PFSK-1 (cell line): ENCODE results near the gene OR52E1.

Experiments
- FOXP2 ChIP-seq: optimal IDR thresholded peaks from 2 replicates; pipeline ENCODE3; 2011; ENCODE audit warnings: borderline replicate concordance, control low read depth, inconsistent platforms; ENCODE audit not compliant: insufficient read depth; ENCODE audit errors: extremely low read length, extremely low read depth
- POLR2AphosphoS5 ChIP-seq: IDR thresholded peaks from 2 replicates; pipeline ENCODE4 v1.6.1; 2012; ENCODE audit warnings: low read depth, mild to moderate bottlenecking, control low read depth, low read length, moderate library complexity
- SIN3A ChIP-seq: IDR thresholded peaks from 2 replicates; pipeline ENCODE4 v1.6.1; 2012; ENCODE audit warnings: mild to moderate bottlenecking, low read length, moderate library complexity, borderline replicate concordance; ENCODE audit not compliant: insufficient read depth
- TAF1 ChIP-seq: IDR thresholded peaks from 2 replicates; pipeline ENCODE4 v1.6.1; 2012; ENCODE audit warnings: low read length, control low read depth, borderline replicate concordance; ENCODE audit not compliant: insufficient read depth
- TF ChIP-seq, protein P1 (sequence below), 2 experiments: IDR thresholded peaks; 2 replicates each; pipeline versions ENCODE4 v1.6.1 to v1.8.0; 2011 to 2012; ENCODE audit warnings: low read depth in 2 of 2, low read length in 2 of 2, control low read depth in 1 of 2, inconsistent platforms in 1 of 2, mild to moderate bottlenecking in 1 of 2, moderate library complexity in 1 of 2; ENCODE audit not compliant: insufficient read depth in 1 of 2

DNA sequence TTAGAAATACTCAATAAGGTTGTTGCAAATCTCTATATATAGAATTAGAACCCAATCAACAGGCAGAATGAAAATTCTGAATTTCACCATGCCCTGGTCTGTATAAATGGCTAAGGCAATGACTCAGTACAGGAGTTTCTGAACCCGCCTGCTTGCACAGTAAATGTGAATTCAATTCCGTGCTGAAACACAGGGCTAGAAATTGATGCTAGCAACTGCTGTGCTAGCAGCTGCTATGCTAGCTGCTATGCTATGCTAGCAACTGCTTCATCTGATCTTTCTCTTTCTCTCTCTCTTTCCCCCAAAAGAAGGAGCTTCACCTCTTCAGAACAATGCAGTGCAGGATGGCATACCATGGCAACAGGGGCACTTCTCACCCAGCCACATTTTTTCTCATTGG is 32.7 kb upstream of the OR52E1 start:
- no peak for TF ChIP-seq POLR2AphosphoS5
- no peak for TF ChIP-seq SIN3A
- TF ChIP-seq, protein P1, sequence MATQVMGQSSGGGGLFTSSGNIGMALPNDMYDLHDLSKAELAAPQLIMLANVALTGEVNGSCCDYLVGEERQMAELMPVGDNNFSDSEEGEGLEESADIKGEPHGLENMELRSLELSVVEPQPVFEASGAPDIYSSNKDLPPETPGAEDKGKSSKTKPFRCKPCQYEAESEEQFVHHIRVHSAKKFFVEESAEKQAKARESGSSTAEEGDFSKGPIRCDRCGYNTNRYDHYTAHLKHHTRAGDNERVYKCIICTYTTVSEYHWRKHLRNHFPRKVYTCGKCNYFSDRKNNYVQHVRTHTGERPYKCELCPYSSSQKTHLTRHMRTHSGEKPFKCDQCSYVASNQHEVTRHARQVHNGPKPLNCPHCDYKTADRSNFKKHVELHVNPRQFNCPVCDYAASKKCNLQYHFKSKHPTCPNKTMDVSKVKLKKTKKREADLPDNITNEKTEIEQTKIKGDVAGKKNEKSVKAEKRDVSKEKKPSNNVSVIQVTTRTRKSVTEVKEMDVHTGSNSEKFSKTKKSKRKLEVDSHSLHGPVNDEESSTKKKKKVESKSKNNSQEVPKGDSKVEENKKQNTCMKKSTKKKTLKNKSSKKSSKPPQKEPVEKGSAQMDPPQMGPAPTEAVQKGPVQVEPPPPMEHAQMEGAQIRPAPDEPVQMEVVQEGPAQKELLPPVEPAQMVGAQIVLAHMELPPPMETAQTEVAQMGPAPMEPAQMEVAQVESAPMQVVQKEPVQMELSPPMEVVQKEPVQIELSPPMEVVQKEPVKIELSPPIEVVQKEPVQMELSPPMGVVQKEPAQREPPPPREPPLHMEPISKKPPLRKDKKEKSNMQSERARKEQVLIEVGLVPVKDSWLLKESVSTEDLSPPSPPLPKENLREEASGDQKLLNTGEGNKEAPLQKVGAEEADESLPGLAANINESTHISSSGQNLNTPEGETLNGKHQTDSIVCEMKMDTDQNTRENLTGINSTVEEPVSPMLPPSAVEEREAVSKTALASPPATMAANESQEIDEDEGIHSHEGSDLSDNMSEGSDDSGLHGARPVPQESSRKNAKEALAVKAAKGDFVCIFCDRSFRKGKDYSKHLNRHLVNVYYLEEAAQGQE (IDR thresholded peaks at IDR 0.05; ENCODE audit: insufficient read depth in 1 of 2, low read depth in 2 of 2, low read length in 2 of 2), result no peak
- TF ChIP-seq TAF1, result no peak
- TF ChIP-seq FOXP2, result no peak
